Activated T-helper 1 cell treated with anti-CD3 and anti-CD28 coated beads, Interleukin-2, amount 50 U/mL, for 16 hours (primary cell): ENCODE data around the gene PTGDS.
"Not testable (repeated sequence)": the region's sequence is repeated elsewhere in the genome, so short reads cannot be mapped to it uniquely, and the experiment has no call there.

ENCODE experiments used
- DNase-seq, 2 donors: peaks; one replicate each; pipeline ENCODE4 v3.0.0-alpha.2; 2020; ENCODE audit warnings: low read depth in 1 of 2, low spot score in 1 of 2

PTGDS gene

GRCh38 chr9:136985853-136986252 is 8.5 kb downstream of the PTGDS start:
- DNase-seq = no peak

- DNase-seq = no peak
These were observed 11.6 kb downstream of the PTGDS start for GRCh38 chr9:136988872-136989271.

- no peak for DNase-seq
These were observed 13.1 kb downstream of the PTGDS start for GRCh38 chr9:136990242-136990911.

- DNase-seq = peak; percentile 90 to 91
These were observed 14.9 kb downstream of the PTGDS start, which contains the start of gene PAXX for GRCh38 chr9:136991993-136992818. Gene PAXX, plus strand, starts transcription at chr9:136992422. Its CDS starts 22 bp downstream, at chr9:136992444.

- no peak for DNase-seq
These were observed 15.6 kb downstream of the PTGDS start for GRCh38 chr9:136992819-136993369.

GRCh38 chr9:136994180-136994887 is 17.0 kb downstream of the PTGDS start:
- DNase-seq = no peak

GRCh38 chr9:136994888-136995230 is 17.6 kb downstream of the PTGDS start:
- no peak for DNase-seq

GRCh38 chr9:136995362-136995761 is 18.1 kb downstream of the PTGDS start:
- DNase-seq = no peak

- DNase-seq = no peak
These were observed 18.5 kb downstream of the PTGDS start for GRCh38 chr9:136995772-136996311.

GRCh38 chr9:136996361-136997292 is 19.3 kb downstream of the PTGDS start, which contains the start of gene CLIC3:
Gene CLIC3, minus strand, starts transcription at chr9:136996568. Its CDS starts 25 bp downstream, at chr9:136996543.
- DNase-seq = peak; percentile 30 to 32

- DNase-seq = no peak
These were observed 20.1 kb downstream of the PTGDS start for GRCh38 chr9:136997371-136997770.

GRCh38 chr9:136997830-136998234 is 20.5 kb downstream of the PTGDS start:
- no peak for DNase-seq

GRCh38 chr9:137000177-137000930 is 23.1 kb downstream of the PTGDS start:
- DNase-seq = no peak

- DNase-seq = no peak
These were observed 24.7 kb downstream of the PTGDS start for GRCh38 chr9:137001857-137002645.

- DNase-seq = no peak
These were observed 25.3 kb downstream of the PTGDS start for GRCh38 chr9:137002646-137003041.

- not testable (repeated sequence) for DNase-seq
These were observed 27.0 kb downstream of the PTGDS start for GRCh38 chr9:137004285-137004684.

GRCh38 chr9:137006116-137007003 is 29.1 kb downstream of the PTGDS start:
- DNase-seq = no peak
